ENCODE measurements around the gene IKZF1.

GRCh38 chr7:50397320-50397970, 92.9 kb downstream of the IKZF1 start:
- TF ChIP-seq, protein P1, sequence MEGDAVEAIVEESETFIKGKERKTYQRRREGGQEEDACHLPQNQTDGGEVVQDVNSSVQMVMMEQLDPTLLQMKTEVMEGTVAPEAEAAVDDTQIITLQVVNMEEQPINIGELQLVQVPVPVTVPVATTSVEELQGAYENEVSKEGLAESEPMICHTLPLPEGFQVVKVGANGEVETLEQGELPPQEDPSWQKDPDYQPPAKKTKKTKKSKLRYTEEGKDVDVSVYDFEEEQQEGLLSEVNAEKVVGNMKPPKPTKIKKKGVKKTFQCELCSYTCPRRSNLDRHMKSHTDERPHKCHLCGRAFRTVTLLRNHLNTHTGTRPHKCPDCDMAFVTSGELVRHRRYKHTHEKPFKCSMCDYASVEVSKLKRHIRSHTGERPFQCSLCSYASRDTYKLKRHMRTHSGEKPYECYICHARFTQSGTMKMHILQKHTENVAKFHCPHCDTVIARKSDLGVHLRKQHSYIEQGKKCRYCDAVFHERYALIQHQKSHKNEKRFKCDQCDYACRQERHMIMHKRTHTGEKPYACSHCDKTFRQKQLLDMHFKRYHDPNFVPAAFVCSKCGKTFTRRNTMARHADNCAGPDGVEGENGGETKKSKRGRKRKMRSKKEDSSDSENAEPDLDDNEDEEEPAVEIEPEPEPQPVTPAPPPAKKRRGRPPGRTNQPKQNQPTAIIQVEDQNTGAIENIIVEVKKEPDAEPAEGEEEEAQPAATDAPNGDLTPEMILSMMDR (IDR thresholded peaks at IDR 0.05; ENCODE audit: low read depth, low read length) = no peak
- TF ChIP-seq EZH2phosphoT487 (IDR thresholded peaks at IDR 0.05; ENCODE audit: low read depth) = no peak

All from OCI-LY3 (cell line).